GM19351 (cell line): ENCODE data around the gene CECR2.

Experiments
- ATAC-seq: cut with Tn5 transposase; IDR thresholded peaks from one replicate; pipeline ENCODE4 v1.9.1; 2021; ENCODE audit warnings: mild to moderate bottlenecking, moderate library complexity; ENCODE audit not compliant: unreplicated experiment

The CECR2 gene

DNA sequence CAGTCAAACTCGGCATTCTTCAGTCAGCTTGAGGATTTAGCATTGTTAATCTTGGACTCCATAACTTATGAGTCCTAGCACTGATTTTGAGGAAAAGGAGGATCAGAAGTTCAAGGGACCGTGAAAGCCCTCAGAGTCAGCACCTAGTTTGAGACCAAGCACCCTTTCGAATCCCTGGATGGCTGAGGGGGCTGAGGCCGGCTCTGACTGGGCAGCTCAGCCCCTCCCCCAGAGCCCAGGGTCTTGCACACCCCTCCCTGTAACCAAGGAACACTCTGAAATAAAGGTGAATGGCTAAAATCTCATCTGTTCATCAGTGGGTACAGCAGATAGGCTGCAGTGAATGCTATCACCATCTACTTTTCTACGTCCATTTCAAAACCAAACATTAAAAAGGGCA is 221.3 kb downstream of the CECR2 start:
- no peak for ATAC-seq

DNA sequence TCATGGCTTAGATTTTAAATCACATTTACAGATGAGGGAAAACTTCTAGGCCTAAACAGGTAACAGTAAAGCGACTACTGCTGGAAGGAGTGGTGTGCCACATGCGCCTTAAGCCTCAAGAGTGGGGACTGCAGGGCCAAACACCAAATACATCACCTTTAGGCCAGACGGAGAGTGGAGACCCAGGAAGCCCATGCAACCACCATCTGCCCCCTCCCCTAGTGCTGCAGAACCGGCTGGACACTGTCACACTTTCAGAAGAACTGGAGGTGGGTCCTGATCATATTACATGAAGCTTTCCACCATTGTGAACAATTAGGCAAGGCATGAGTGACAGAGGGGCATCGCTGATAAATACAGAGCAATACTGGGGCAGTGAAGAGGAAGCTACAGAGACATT is 222.9 kb downstream of the CECR2 start:
- ATAC-seq, result no peak

DNA sequence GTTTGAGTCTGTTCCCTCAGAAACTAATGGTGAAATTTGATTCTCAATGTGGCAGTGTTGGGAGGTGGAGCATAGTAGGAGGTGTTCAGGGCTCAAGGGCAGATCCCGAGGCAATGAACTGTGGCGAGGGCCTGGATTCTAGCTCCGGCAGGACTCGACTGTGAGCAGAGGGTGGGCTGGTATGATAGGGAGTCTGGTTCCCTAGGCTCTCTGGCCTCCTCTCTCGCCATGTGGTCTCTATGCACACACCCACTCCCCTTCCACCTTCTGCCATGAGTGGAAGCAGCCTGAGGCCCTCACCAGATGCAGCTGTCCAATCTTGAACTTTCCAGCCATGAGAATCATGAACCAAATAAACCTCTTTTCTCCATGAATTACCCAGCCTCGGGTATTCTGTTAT is 227.0 kb downstream of the CECR2 start:
- no peak for ATAC-seq

- no peak for ATAC-seq
These were observed 228.0 kb downstream of the CECR2 start for GRCh38 chr22:17597217-17597616.

- ATAC-seq, result no peak
These were observed 229.1 kb downstream of the CECR2 start for GRCh38 chr22:17598318-17598717.

DNA sequence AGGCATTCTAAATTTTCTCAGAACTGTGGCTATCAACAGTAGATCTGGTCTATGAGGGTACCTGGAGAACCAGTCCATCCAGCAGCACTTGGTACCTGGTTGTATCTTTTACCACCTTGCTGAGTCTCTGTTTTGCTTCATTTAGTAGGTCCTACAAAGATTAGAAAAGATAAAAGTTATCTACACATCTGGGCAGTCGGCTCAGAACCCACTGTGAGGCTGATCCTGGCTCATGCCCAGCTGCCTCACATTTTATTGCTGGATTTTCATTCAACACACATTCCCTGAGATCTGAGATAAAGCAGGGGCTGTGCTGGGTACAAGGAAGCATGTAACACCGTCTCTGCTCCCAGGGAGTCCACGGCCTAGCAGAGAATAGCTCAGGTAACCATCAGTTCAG is 231.8 kb downstream of the CECR2 start:
- ATAC-seq, result no peak

- no peak for ATAC-seq
These were observed 234.4 kb downstream of the CECR2 start for GRCh38 chr22:17603668-17604067.

GRCh38 chr22:17606496-17606895 is 237.2 kb downstream of the CECR2 start:
- no peak for ATAC-seq
